ACC112 (cell line): ENCODE measurements around the gene SPOCK1.
"Not testable (repeated sequence)": the region's sequence is repeated elsewhere in the genome, so short reads cannot be mapped to it uniquely, and the experiment has no call there.

ENCODE experiments used
- H2AFZ ChIP-seq: fragments of 200-600 bp; sonication (generic); one replicate; pipeline ENCODE4 v1.6.0; 2017; ENCODE audit warnings: antibody characterized with exemption, low read length; ENCODE audit not compliant: unreplicated experiment
- H3K27ac ChIP-seq: fragments of 200-600 bp; sonication (generic); 2 replicates; pipeline ENCODE4 v1.5.1; 2014; ENCODE audit warnings: low read depth, mild to moderate bottlenecking, antibody characterized with exemption, low read length, moderate library complexity
- H3K27me3 ChIP-seq: fragments of 200-600 bp; sonication (generic); 2 replicates; pipeline ENCODE4 v1.6.1; 2014; ENCODE audit warnings: mild to moderate bottlenecking, antibody characterized with exemption, low read length, moderate library complexity, mixed read lengths; ENCODE audit not compliant: insufficient read depth
- H3K36me3 ChIP-seq: fragments of 200-600 bp; sonication (generic); 2 replicates; pipeline ENCODE4 v1.6.1; 2016; ENCODE audit warnings: mild to moderate bottlenecking, antibody characterized with exemption, low read length, moderate library complexity, mixed read lengths; ENCODE audit not compliant: insufficient read depth
- H3K4me1 ChIP-seq: fragments of 200-600 bp; sonication (generic); one replicate; pipeline ENCODE4 v1.6.1; 2016; ENCODE audit warnings: low read length, mixed read lengths; ENCODE audit not compliant: insufficient read depth, unreplicated experiment, control insufficient read depth
- H3K4me3 ChIP-seq: fragments of 200-600 bp; sonication (generic); 2 replicates; pipeline ENCODE4 v1.5.1; 2014; ENCODE audit warnings: mild to moderate bottlenecking, low read depth, low read length
- H3K79me2 ChIP-seq: fragments of 200-600 bp; sonication (generic); one replicate; pipeline ENCODE4 v1.6.0; 2016; ENCODE audit warnings: low read length; ENCODE audit not compliant: control insufficient read depth, unreplicated experiment, insufficient read depth

The SPOCK1 gene

DNA sequence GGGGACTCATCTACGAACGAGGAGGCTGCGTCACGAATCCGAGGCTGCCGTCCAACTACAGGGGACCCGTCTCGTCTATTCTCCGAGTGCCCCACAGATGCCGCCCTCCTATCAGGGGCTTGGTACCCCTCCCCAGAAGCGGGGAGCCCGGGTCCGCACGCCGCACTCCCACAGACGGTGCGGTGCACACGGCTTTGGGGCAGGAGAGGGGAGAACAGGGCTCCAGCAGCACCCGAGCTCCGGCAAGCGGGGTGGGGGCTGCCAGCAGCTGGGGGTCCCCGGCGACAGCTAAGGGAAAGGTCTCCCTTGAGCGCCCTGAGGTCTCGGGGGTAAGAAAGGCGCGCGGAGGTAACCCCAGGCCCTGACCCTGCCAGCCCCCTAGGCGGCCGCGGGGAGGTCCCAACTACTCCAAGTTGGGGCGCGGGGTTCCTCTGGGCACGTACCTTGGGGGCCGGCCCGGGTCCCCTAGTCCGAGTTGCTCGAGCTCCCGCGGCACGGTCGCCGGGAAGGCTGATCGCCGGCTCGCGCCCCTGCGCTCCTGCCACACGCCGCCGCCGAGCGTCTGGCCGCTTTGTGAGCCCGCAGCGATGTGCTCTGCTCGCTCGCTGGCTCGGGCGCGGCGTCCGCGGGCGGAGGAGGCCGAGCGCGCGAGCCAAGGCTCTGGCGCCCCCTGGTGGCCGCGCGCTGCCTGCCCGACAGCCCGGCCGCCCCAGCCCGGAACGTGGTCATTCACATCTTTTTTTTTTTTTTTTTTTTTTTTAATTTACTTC, at the start of gene SPOCK1:
SPOCK1 (minus strand) TSS at position 591 of the 770 bp plus-strand sequence.
- Histone ChIP-seq H3K79me2 (peaks cover 12% of the 10 kb centered on the region), H3K4me1 (peaks cover 20% of the 10 kb centered on the region), H3K27me3 (no peaks in the 10 kb centered on the region), H3K4me3 (peak within 1 kb of the TSS; percentile 88), H3K27ac (no peak within 1 kb of the TSS), H3K36me3 (no peaks in the 10 kb centered on the region), H2AFZ (peak within 1 kb of the TSS; percentile 88)

DNA sequence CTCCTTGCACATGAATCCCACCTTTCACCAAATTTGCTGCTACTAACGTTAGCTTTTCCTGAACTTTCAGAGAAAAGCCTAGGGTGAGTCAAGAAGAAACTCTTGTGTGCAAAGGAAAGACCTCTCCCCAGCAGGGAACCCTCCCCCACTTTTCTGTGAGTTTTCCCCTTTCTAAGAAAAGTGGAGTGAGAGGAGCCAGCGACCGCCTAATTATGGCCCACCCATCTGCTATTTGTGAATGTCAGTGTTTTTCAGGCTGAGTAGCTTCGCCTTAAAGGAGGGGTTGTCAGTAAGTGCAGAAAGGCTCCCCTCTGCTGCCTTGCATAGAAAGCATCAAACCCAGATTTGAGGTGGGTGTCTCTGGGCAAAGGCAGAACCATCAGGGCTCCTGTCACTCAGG, 46.8 kb upstream of the SPOCK1 start:
- Histone ChIP-seq H3K4me1 (no peaks in the 10 kb centered on the region), H3K27me3 (peaks cover 31% of the 10 kb centered on the region), H3K27ac (no peak overlapping the region), H3K79me2 (no peaks in the 10 kb centered on the region), H3K4me3 (no peak overlapping the region), H3K36me3 (no peaks in the 10 kb centered on the region), H2AFZ (no peak overlapping the region)

DNA sequence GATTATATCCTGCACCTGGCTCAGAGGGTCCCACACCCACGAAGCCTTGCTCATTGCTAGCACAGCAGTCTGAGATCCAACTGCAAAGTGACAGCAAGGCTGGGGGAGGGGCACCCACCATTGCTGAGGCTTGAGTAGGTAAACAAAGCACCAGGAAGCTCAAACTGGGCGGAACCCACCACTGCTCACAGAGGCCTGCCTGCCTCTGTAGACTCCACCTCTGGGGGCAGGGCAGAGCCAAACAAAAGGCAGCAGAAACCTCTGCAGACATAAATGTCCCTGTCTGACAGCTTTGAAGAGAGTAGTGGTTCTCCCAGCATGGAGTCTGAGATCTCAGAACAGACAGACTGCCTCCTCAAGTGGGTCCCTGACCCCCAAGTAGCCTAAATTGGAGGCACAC, 36.3 kb upstream of the SPOCK1 start:
- H3K27ac ChIP-seq, H3K79me2 ChIP-seq, H3K4me1 ChIP-seq, H2AFZ ChIP-seq, H3K4me3 ChIP-seq, H3K36me3 ChIP-seq: not testable (repeated sequence)
- H3K27me3 ChIP-seq, result peaks cover 42% of the 10 kb centered on the region

DNA sequence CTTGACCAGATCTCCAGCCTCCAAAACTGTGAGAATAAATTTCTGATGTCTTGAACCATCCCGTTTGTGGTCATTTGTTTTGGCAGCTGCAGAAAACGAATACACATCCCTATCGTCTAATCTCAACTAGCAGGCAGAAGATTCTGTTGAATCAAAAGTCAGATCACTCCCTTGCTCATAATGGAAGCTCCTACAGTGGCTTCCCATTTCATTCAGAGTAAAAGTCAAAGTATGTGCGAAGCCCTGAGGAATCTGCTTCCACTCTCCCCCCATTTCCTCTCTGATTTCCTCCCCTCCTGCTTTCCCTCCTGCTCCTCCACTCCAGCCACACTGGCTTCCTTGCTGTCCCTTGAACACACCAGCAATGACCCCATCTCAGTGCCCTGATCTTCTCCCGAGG, 34.8 kb upstream of the SPOCK1 start:
- Histone ChIP-seq H3K27me3 (peaks cover 50% of the 10 kb centered on the region), H3K4me1 (no peaks in the 10 kb centered on the region), H2AFZ (no peak overlapping the region)

DNA sequence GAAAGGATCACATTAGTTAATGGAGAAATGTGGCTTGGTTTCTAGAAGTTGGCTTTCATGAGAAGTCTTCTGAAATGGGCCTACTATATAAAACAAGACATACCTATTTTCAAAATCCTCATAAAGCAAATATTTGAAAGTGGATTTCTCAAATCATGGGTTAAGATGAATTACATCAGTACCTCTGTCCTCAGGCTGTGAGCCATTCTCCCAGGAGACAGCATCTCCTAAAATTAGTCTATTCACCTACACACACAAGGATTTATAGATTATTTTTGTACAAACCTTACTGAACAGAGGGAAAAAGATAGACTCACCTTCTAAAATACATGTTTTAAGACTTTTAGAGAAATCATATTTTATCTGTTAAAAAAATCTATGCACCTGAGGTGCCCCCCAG, 32.1 kb upstream of the SPOCK1 start:
- H2AFZ ChIP-seq, result no peak overlapping the region
- H3K27me3 ChIP-seq, result peaks cover 48% of the 10 kb centered on the region
- no peaks in the 10 kb centered on the region for H3K4me1 ChIP-seq
- H3K79me2 ChIP-seq, result no peaks in the 10 kb centered on the region
- no peaks in the 10 kb centered on the region for H3K36me3 ChIP-seq
- no peak overlapping the region for H3K4me3 ChIP-seq
- no peak overlapping the region for H3K27ac ChIP-seq

More for the DNA sequence above, 34.8 kb upstream of the SPOCK1 start:
- no peaks in the 10 kb centered on the region for H3K36me3 ChIP-seq
- no peak overlapping the region for H3K27ac ChIP-seq
- H3K79me2 ChIP-seq, result no peaks in the 10 kb centered on the region
- no peak overlapping the region for H3K4me3 ChIP-seq

DNA sequence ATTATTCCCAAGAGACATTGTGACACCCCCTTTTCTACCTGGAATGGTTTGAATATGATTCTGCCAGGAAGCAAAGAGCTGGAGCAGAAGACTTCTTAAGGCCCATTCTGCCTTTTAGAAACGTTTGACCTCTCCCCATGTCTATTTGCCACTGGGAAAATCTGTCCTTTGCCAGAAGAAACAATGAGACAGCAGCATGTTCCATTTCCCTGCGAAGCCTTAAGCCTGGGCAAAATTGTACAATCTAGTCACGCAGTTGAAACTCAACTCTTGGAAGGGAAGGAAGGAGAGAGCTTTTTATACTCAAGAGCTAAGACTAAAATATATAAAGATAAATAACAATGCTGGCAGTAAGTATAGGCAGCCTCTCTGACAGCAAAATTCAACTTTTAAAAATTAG, 22.1 kb upstream of the SPOCK1 start:
- Histone ChIP-seq H2AFZ (no peak overlapping the region), H3K4me1 (no peaks in the 10 kb centered on the region), H3K36me3 (no peaks in the 10 kb centered on the region), H3K27ac (no peak overlapping the region), H3K79me2 (no peaks in the 10 kb centered on the region), H3K27me3 (peaks cover 36% of the 10 kb centered on the region), H3K4me3 (no peak overlapping the region)

DNA sequence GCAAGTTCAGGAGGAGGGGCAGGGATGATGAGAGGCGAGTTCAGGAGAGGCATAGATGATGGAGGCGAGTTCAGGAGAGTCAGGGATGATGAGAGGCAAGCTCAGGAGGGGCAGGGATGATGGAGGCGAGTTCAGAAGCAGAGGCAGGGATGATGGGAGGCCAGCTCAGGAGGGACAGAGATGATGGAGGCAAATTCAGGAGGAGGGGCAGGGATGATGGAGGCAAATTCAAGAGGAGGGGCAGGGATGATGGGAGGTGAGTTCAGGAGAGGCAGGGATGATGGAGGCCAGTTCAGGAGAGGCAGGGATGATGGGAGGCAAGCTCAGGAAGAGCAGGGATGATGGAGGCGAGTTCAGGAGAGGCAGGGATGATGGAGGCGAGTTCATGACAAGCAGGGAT, 17.8 kb upstream of the SPOCK1 start:
- Histone ChIP-seq H3K4me3 (no peak overlapping the region), H3K79me2 (no peaks in the 10 kb centered on the region), H3K27me3 (peaks cover 48% of the 10 kb centered on the region), H2AFZ (no peak overlapping the region), H3K36me3 (no peaks in the 10 kb centered on the region), H3K4me1 (no peaks in the 10 kb centered on the region), H3K27ac (no peak overlapping the region)

DNA sequence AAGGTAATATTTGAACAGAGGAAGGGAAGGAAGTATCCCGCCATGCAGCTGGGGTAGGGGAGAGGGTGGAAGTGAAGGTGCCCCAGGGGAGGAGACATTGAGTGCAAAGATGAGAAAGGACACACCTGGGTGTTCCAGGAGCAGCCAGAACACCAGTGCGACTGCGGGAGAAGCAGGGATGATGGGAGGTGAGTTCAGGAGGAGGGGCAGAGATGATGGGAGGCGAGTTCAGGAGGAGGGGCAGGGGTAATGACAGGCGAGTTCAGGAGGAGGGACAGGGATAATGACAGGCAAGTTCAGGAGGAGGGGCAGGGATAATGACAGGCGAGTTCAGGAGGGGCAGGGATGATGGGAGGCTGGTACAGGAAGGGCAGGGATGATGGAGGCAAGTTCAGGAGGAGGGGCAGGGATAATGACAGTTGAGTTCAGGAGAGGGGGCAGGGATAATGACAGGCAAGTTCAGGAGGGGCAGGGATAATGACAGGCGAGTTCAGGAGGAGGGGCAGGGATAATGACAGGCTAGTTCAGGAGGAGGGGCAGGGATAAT, 17.2 kb upstream of the SPOCK1 start:
- H3K4me3 ChIP-seq, result no peak overlapping the region
- no peaks in the 10 kb centered on the region for H3K36me3 ChIP-seq
- H3K27me3 ChIP-seq, result peaks cover 55% of the 10 kb centered on the region
- no peaks in the 10 kb centered on the region for H3K4me1 ChIP-seq
- no peaks in the 10 kb centered on the region for H3K79me2 ChIP-seq
- H2AFZ ChIP-seq, result no peak overlapping the region
- H3K27ac ChIP-seq, result no peak overlapping the region

DNA sequence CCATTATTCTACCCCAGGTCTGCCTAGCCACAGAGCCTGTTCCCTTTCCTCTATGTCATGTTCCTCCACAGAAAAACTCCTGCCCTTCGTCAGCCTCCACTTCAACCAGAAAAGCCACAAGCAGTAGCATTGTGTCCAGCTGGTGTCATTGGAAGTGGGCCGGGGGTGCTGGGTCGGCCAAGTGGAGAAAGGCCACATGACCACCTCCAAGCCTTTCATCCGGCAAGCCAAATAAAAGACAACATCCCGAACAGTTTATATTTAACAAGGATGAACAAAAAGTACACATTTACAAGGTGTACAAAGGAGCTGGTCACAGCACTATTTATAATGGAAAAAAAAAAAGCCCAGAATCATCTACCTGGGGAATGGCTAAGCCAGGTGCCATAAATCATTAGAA, 16.1 kb upstream of the SPOCK1 start:
- Histone ChIP-seq H2AFZ (no peak overlapping the region), H3K36me3 (no peaks in the 10 kb centered on the region), H3K27ac (no peak overlapping the region), H3K4me3 (no peak overlapping the region), H3K79me2 (no peaks in the 10 kb centered on the region), H3K27me3 (peaks cover 55% of the 10 kb centered on the region), H3K4me1 (no peaks in the 10 kb centered on the region)

DNA sequence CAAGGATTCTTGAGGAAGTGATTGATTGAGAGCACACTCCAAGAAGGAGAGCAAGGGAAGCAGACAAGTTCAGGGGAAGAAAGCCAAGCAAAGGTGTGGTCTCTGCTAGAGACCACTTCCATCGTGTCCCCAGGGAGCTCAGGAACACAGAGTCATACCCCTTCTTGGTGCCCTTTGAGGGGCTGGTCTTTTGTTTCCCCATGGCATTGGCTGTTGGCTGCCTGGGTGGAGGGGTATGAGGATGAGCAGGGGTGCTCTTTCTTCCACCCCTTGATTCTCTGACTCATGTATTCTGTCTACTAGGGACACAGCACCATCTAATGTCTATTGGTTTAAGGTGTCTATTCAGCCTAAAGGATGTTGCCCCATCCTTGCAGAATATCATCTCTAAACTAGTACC, 11.5 kb upstream of the SPOCK1 start:
- no peaks in the 10 kb centered on the region for H3K36me3 ChIP-seq
- no peaks in the 10 kb centered on the region for H3K79me2 ChIP-seq
- no peak overlapping the region for H3K27ac ChIP-seq
- H2AFZ ChIP-seq, result no peak overlapping the region
- H3K4me1 ChIP-seq, result no peaks in the 10 kb centered on the region
- peaks cover 35% of the 10 kb centered on the region for H3K27me3 ChIP-seq
- no peak overlapping the region for H3K4me3 ChIP-seq

DNA sequence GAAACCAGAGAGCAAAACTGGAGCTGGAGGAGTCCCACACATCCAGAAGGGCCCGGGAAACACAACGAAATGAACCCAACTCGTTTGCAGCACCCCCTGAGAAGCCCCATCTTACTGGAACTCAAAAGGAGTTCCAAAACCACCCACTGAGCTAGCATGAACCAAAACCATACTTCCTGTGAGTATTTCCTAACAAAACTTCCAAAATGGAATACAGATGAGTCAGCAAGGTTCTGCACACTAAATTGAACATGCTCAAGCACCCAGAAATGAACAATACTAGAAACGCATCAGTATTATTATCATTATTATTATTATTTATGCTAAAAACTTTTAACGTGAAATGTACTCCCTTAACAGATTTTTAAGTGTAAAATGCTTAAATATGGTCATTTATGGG, 8.0 kb upstream of the SPOCK1 start:
- H3K4me1 ChIP-seq, result no peaks in the 10 kb centered on the region
- no peaks in the 10 kb centered on the region for H3K36me3 ChIP-seq
- no peak overlapping the region for H2AFZ ChIP-seq
- H3K27me3 ChIP-seq, result peaks cover 14% of the 10 kb centered on the region
- no peak overlapping the region for H3K27ac ChIP-seq
- H3K79me2 ChIP-seq, result no peaks in the 10 kb centered on the region
- H3K4me3 ChIP-seq, result no peak overlapping the region
